GM19023 (cell line): Measurements from ENCODE around the gene PJVK.
"Not testable (repeated sequence)": the region's sequence is repeated elsewhere in the genome, so short reads cannot be mapped to it uniquely, and the experiment has no call there.

Experiments used
- ATAC-seq: cut with Tn5 transposase; IDR thresholded peaks from one replicate; pipeline ENCODE4 v1.9.1; 2021; ENCODE audit warnings: mild to moderate bottlenecking, moderate library complexity; ENCODE audit not compliant: unreplicated experiment

The PJVK gene

DNA sequence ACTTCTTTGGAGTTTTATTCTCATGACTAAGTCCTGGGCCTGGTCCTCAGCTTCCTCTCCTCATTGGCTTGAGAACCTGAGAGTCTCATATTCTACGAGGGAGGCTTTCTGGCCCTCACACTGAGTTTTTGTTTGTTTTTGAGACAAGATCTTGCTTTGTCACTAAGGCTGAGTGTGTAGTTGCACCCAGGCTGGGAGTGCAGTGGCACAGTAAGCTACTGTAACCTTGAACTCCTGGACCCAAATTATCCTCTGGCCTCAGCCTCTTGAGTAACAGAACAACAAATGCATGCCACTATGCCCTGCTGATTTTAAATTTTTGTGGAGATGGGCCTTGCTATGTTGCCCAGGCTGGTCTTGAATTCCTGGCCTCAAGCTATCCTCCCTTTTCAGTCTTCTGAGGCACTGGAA lies 22.8 kb upstream of the PJVK start:
- no peak for ATAC-seq

DNA sequence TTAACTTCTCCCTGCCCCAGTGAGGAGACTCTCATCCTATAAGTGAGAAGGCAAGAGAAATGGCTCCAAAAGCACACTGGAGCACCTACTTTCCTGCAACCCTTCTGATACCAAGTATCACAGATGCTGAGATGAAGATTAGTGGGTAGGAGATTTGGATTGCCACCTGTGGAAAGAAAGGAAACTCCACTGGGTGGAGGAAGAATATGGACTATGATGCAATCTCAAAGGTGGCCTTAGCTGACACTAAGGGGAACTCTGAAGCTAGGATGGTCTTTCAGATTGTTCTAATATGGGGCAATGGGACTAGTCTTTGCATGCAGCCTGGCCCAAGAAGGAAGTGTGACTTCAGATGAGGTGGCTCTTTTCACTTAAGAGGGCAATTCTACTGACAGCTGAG lies 21.8 kb upstream of the PJVK start:
- ATAC-seq = no peak

DNA sequence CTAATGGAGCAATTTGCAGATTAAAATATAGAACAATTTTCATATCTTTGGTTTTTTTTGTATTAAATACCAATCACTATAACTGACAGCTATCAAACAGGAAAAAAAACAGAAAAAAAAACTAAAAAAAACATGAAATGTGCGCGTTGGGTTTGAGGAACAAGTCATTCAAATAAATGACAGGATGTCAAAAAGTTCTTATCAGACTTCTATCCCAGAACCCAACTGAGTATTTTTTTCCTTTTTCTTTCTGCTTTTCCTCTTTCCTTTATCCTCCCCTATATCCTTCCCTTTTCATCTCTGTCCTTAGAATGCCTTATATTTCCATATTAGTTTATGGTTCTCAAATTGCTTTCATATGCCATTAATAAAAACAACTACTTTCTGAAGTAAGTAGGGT lies 14.5 kb upstream of the PJVK start:
- ATAC-seq = no peak

DNA sequence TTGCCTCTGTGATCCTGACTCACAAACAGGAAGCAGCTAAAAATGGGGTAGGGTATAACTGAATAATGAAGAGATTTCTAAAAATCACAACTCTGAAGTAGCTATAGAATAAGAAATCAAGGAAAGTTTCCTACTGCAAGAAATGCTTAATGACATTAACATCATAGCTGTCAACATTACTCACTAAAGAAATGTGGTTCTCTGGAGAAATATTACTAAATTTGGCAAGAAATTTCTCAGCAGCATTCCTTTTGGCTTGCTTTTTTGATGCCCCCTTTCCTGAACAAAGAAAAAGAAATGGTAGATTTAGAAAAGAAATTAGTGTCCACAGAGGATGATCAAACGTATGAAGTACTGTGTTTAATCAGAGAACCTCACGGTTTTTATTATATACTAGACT lies 9.8 kb upstream of the PJVK start:
- no peak for ATAC-seq

DNA sequence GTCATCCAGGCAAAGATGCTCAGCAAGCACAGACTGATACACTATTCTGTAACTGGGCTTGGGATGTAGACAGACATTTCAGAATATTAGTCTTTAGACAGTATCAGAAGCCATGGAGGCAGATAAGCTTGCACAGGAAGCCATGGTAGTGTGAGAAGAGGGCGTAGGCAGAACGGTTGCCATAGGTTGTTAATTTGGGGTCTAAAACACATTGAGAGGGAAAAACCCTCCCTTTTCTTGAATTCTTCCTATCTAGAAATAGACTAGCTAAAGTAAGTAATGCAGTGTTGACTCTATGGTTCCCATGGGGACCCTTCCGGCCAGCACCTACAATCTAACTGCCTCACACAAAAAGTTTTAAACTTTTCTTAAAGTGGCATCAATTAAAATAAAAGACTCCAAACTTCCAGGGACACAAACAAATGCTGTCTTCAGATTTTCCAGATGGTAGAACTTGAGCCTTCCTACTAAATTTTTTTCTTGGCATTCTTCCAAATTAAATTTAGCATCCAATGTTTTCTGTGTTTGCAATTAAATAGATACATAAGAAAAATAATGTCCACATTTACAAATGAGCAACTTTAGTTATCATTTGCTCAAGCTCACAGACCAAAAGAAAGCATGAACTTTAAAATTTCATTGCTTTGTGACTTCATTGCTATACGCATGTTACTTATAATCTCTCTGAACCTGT lies 2.1 kb upstream of the PJVK start:
- ATAC-seq = no peak

DNA sequence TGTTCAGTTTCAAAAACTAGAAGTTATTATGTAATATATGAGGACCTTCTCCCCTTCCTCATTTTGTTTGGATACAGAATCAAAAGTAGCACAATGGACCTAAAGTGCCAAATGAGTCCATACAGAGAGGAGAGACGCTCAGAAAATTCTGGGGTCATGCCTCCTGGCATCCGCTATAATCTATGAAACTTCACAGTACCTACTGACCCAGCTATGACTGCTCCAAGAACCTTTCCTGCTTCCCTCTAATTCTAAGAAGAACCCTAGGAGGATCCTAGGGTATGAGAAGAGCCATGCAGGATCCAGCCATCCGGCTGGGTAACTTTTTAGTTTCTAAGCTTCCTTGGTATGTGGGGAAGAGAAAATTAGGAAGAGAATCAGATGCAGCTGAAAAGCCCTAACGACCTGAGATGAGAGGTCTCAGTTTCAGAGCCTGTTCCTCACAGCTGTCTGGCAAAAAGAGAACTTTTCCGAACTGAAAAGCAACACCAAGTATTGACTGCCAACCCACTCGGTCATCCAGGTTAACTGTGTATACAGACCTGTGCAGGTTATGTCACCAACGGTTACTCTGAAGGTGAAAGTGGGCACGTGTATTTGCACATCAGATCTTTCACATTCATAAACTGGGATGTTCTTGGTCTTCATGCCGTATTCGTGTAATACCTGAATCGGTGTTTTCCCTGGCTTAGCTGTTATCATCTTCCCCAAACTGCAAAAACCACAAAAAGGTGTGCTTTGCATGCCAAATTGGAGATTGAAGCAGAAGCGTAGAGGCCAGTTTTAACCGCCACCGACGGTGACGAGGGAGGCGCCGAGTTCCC lies 1.3 kb upstream of the PJVK start:
- no peak for ATAC-seq

DNA sequence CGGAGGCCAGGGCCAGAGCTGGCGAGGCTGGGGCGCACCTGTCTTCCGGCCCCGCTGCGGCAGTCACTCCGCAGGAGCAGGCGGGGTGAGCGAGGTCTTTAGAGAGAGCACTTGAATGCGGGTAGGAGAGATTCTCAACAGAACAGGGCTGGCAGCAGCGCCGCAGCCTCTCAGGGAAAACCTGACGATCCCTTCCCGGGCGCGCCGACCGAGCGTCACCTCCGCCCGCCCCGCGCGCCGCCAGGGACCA lies 729 bp upstream of the PJVK start:
- ATAC-seq = peak; percentile 48

DNA sequence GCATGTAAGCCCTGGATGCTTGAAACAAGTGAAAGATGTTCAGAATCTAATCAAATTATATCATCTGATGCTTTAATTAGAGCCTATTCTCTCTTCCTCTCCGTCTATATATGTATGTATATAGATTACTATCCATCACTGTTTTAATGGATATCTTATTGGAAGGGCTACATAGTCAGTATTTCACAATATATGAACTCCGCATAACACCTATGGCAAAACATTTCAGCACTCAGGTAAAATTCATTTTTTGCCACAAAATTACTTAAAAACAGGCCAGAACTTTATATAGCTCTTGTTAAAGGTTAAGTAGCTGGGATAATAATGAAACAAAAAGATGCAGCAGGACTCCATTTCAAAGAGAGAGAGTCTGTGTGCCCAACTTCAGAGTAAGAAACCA lies 1.2 kb downstream of the PJVK start:
- no peak for ATAC-seq

DNA sequence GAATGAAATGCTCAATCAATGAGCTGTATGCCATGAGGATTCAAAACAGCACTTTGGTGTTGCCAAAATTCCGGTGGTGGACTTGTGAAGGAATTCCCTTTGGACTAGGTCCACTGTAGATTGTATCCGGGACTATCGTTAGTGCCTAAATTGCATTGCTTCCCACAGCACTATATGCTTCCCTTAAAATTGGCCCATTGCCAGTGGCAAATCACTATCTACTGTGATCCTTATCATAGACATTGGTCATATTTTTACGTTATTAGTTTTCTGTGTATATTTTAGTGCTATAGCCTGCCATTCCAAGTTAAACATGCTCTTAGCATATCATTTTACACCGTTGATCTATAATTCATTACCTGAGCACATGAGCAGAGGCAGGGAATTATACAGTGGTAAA lies 1.7 kb downstream of the PJVK start:
- ATAC-seq = no peak

DNA sequence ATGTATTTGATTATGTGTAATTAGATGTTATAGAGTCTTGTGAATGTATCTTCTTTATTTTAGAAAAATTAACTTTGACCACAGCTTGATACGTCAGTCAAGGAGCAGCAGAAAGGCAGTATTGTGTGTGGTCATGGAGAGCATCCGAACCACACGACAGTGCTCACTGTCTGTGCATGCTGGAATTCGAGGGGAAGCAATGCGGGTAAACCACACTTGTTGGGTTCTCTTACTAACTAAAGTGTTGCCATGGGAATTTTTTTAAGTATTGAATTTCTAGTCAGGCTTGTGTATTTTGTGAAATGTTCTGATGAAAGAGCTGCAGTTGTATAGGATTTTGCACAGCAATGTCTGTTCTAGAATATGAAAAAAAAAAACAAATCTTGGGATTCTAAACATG lies 4.8 kb downstream of the PJVK start:
- ATAC-seq = no peak

DNA sequence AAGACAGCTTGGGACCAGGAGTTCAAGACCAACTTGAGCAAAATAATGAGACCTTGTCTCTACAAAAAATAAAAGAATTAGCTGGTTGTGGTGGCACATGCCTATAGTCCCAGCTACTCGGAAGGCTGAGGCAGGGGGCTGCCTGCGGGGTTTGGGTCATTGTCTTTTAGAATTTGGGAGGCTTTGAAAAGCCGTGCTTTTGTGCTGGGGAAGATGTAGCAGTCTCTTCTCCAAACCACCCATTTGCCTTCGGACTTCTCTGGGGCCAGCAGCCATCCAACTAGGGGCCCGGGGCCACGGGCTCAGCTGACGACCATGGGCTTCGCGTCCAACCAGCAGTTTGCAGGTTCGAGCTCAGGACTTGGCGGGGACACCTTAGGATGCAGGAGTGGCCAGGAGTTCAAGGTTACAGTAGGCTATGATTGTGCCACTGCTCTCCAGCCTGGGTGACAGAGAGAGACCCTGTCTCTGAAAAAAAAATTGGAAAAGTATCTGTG lies 6.3 kb downstream of the PJVK start:
- no peak for ATAC-seq

DNA sequence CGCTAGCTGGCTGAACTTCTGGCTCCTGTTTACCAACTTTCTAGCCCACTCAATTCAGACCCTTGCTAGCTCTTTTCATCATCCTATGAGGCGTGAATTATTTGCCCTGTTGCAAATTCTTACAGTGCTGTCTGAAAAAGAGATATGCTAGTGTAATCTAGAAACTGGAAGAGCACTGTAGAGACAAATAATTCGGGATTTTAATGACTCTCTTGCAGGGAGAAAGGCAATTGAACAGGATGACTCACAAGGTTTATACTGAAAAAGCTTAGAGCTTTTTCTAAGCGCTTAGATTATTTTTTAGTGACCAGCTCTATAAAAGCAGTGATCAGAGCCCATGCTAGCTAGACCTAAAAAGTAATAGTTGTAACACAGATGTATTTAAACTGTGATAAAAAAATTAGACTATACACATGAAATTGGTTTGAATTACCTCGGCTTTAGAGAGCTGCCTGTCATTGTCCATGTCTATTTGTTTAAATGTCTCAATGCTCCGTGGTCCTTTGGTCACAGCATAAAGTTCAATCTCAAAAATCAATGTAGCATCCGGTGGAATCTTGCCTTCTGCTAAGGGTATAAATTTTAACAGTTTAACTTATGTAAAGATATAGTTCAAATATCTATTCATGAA lies 18.2 kb downstream of the PJVK start:
- no peak for ATAC-seq

DNA sequence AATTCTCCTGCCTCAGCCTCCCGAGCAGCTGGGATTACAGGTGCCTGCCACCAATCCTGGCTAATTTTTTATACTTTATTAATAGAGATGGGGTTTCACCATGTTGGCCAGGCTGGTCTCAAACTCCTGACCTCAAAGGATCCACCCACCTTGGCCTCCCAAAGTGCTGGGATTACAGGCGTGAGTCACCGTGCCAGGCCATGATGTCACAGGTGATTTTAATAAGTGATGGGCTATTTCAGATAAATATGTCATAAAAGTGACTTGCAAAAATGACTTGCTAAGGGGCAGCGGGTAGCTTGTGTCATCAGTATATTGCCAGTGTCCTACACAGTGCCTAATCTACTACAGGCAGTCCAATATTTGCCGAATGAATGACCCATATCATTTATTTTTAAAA lies 20.1 kb downstream of the PJVK start:
- not testable (repeated sequence) for ATAC-seq

DNA sequence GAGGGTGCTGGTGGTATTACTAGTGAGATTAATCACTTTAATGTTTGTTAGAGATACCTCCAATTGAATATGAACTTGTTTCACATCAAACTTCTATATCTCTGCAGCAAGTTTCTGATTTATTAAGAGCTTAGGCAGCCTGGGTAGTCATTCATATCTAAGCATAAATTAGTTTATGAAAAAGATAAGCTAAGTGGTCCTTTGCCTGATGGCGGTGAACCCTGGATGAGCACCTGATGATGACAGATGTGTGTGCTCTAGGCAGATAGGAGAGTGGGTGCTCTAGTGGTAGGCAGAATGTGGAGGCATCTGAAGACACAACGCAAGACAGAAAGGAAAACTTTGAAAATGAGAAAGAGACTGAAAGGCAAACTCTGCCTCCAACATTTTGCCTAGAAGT lies 22.2 kb downstream of the PJVK start:
- no peak for ATAC-seq

DNA sequence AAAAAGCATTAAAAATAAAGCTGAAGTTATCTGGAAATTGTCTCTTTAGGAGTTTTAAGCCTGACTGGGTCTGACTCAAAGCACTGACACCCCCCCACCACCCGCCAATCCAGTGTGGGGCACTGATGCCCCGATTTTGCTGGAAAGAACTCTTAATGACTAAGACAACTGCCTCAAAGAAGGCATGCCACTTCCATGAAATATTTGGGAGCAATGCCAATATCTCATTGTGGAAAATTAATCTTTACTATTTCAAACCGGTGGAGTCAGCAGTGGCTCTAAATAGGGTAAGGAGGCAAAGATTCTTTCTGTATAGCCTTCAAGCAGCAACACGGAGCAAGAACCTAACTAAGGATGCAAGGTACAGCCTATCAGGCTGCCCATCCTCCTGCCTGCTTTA lies 22.8 kb downstream of the PJVK start:
- ATAC-seq = no peak

DNA sequence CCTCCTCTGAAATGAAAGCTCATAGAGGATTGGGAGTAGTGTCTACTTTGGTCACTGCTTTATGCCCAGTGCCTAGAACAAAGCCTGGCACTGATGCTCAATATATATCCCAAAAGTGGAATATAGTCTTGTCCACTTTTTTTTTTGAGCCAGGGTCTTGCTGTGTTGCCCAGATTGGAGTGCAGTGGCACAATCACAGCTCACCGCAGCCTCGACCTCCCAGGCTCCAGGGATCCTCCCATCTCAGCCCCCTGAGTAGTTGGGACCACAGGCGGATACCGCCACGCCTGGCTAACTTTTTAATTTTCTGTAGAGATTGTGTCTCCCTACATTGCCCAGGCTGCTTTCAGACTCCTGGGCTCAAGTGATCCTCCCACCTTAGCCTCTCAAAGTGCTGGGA lies 23.4 kb downstream of the PJVK start:
- ATAC-seq = no peak

DNA sequence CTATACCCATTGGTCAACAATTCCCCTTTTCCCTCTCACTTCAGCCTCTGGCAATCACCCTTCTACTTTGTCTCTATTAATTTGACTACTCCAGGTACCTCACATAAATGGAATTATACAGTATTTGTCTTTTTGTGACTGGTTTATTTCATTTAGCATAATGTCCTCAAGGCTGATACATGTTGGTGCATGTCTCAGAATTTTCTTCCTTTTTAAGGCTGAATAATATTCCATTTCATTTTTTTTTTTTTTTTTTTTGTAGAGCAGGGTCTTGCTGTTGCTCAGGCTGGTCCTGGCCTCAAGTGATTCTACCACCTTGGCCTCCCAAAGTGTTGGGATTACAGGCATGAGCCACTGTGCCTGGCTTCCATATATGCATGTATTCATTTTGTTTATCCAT lies 25.3 kb downstream of the PJVK start:
- ATAC-seq = no peak

DNA sequence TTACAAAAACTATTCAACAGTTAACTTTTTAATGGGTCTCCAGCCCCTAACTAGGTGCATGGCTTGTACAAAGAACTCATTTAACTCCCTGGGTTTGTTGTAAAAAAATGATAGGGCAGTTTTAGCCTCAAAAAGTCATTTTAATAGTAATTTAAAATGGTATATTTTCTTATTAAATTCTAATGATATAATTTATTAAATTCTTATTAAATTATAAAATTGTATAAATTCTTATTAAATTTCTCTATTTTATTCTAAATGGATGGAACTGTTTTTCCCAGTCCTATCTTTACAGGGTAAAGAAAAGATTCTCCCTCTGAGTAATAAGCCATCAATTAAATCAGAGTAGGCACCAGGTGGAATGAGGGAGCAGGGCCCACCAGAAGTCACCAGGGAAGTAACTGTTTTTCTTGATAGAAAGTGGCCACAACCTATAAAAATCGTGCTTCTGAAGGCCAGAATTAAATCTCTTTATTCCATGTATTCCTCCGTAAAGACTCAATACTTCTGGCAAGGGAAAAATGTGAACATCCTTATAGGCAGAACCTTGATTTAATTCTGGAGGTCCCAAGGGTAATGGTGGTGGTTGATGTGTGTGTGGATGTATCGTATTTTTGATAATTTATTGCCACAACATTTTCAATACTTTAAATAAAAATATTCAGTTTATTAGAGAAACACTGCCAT lies 26.4 kb downstream of the PJVK start:
- ATAC-seq = no peak

DNA sequence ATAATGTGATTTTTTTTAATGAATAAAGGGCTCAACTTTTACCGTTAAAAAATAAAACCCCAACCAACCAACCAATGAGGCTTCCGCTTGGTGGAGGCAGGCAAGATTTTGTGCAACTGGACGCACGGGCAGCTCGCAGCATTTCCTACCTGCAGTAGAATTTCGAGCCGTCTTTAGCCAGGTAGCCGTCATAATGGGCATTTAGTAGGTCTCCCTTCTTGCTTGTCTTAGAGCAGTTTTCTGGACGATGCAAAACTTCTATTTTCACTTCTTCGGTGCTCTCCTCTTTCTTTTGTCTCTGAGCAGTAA lies 26.9 kb downstream of the PJVK start:
- ATAC-seq = no peak

DNA sequence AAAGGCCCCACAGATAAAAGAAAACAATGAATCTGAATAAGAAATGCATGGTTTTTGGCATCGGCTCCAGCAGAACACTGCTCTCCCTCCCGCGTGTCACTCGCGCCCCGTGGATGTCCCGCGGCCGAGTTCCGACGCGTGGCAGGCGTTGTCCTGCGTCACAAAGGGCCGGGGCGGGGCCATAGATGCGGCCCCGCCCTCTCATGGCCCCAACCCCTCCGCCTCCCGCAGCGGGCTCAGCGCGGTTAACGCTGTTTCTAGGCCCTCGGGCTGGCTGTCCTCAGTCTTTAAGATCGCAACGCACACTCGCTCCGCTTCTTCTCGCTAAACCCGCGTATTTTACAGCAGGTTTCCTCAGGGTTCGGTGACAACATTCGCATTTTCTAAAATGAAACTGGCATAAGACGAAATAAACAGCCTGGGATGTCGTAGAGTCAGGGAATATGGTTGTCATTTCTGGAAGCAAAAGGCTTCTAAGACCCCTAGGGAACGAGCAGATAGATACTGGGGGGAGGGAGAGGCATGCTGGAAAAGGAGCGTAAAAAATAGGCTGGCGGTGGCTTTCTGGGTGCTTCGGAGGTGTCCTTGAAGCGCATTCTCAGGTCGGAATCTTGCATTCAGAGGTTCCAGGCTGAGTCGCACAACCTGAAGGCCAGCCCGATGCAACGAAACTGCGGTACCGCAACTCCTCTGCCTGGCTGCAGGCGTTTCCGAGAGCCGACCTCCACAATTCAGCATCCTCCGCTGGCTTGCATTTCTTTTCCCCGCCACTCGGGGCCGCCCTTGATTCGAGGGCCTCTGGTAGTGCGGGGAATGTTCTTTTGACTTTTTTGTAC lies 27.5 kb downstream of the PJVK start, which contains the start of gene FKBP7:
Gene FKBP7 (minus strand): TSS at position 162 of the 836 bp plus-strand sequence. CDS start 101 bp downstream, at position 61.
- peak; percentile 48 for ATAC-seq

DNA sequence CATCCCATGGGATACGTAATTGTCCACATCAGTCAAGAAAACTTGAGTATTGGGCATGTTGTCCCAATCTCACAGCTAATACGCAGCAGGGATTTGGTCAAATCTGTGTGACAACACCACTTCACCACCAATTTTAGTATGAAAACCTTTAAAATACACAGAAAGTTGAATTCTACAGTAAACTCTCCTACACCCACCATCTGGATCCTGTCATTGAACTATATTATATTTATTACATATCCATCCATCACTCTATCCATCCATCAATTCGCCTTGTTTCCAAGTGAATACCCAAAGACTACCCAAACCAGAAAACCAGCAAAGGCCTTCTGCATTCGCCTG lies 28.1 kb downstream of the PJVK start:
- ATAC-seq = no peak
